ENCODE measurements around the gene IRF9.
A peak's percentile ranks its signal among the peaks of the same experiment; 100 is the strongest.

IRF9 gene

DNA sequence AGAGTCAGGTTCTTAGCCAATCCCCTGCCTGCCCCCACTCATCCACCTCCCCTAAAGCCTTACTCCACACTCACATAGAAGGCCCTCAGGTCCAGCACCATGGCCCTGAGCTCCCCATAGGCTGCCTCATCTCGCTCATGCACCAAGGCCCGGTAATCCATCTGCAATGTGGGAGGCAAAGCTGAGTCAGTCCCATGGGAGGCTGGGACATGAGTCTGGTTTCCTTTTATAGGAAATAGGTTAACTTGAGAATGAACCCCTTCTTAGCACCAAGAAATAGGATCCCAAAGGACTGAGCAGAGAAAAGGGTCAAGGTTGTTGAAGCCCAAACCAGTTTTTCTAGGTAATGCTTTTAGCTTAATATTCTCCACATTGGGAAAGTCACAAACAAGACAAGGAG lies 17.6 kb upstream of the IRF9 start:
- no peak for TF ChIP-seq CTCF (IDR thresholded peaks at IDR 0.05; ENCODE audit: control insufficient read depth, insufficient read depth, low read depth, low read length, missing control alignments)
- no peak overlapping the region for H3K4me3 ChIP-seq (ENCODE audit: control insufficient read depth, low read depth, low read length)
- no peak for DNase-seq (ENCODE audit: low read depth)

GRCh38 chr14:24144451-24144850 lies 16.6 kb upstream of the IRF9 start:
- TF ChIP-seq CTCF (IDR thresholded peaks at IDR 0.05; ENCODE audit: control insufficient read depth, insufficient read depth, low read depth, low read length, missing control alignments) = no peak
- DNase-seq (ENCODE audit: low read depth) = no peak
- no peak overlapping the region for H3K4me3 ChIP-seq (ENCODE audit: control insufficient read depth, low read depth, low read length)

DNA sequence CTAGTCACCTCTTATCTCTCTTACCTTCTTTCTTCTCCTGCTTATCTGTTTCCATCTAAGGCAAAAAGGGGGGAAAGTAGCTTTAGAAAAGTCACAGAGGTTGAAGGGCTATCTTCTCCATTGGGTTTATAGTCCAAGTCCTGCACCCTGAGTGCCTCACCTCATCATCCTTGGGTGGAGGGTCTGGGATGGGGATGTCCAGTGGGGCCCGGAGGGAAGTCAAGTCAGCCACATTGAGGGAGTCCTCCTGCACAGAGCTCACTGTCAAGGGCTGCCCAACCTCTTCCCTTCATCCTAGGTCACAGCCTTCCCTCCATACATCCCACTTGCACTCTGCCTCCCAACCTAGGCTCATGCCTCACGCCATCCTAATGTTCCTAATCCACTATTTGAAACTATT lies 15.8 kb upstream of the IRF9 start:
- DNase-seq (ENCODE audit: low read depth) = no peak
- peak overlapping the region; percentile 93; the same call in 1 of the 2 replicates for H3K4me3 ChIP-seq (ENCODE audit: control insufficient read depth, low read depth, low read length)
- no peak for TF ChIP-seq CTCF (IDR thresholded peaks at IDR 0.05; ENCODE audit: control insufficient read depth, insufficient read depth, low read depth, low read length, missing control alignments)

GRCh38 chr14:24145690-24146452 lies 15.2 kb upstream of the IRF9 start:
- peak; percentile 11 for DNase-seq (ENCODE audit: low read depth)
- no peak for TF ChIP-seq CTCF (IDR thresholded peaks at IDR 0.05; ENCODE audit: control insufficient read depth, insufficient read depth, low read depth, low read length, missing control alignments)
- peak overlapping the region; percentile 93 for H3K4me3 ChIP-seq (ENCODE audit: control insufficient read depth, low read depth, low read length)

DNA sequence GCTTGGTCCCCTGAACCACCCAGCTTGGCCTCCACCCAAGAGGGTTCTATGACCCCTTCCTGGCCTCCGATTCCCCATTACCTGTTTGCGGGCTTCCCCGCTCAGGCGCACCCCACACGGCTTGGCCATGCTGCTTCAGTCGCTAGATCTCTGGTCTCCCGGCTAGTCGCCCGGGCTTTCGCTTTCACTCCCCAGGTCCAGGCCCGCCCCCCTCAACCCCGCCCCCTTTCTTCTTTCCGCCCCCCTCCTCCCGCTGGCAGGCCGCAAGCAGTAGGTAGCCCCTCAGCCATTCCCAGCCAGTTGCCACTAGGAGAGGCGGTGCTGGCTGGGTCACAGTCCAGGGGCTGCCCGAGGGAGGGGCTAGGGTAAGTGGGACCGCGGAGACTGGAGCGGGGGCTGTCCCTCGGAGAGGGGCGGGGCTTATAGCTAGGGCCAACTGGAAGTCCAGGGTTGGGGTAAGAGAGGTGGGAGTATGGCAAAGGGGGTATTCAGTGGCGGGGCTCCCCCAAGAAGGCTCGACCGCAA lies 14.6 kb upstream of the IRF9 start, which contains the start of gene PSME2:
PSME2 (minus strand) TSS at position 158 of the 525 bp plus-strand sequence; CDS start at position 129, 29 bp downstream.
- DNase-seq (ENCODE audit: low read depth) = peak; percentile 84
- H3K4me3 ChIP-seq (ENCODE audit: control insufficient read depth, low read depth, low read length) = peak within 1 kb of the TSS; percentile 93
- TF ChIP-seq CTCF (IDR thresholded peaks at IDR 0.05; ENCODE audit: control insufficient read depth, insufficient read depth, low read depth, low read length, missing control alignments) = no peak

GRCh38 chr14:24146978-24147760 lies 13.9 kb upstream of the IRF9 start, which contains the start of gene RNF31:
Gene RNF31 (plus strand): TSS chr14:24147498. CDS start chr14:24147699, 201 bp downstream.
- no peak for TF ChIP-seq CTCF (IDR thresholded peaks at IDR 0.05; ENCODE audit: control insufficient read depth, insufficient read depth, low read depth, low read length, missing control alignments)
- peak; percentile 93 for DNase-seq (ENCODE audit: low read depth)
- H3K4me3 ChIP-seq (ENCODE audit: control insufficient read depth, low read depth, low read length) = peak within 1 kb of the TSS; percentile 93

Data from AG09309 (cell line).